GM10248 (cell line): ENCODE data around the gene COL4A1.

Experiments
- CTCF ChIA-PET: fragments of 300-600 bp; sonication (Branson Sonifier 250); formaldehyde crosslinking; extraction: SDS; loops from one replicate; lab custom pipeline; 2021; ENCODE audit warnings: antibody characterized with exemption; lab: Yijun Ruan, JAX
- POLR2A ChIA-PET: fragments of 350-650 bp; sonication (Branson Sonifier 250); formaldehyde crosslinking; extraction: SDS; loops from one replicate; lab custom pipeline; 2020; ENCODE audit warnings: antibody characterized with exemption; lab: Yijun Ruan, JAX
- DNase-seq: peaks from one replicate; pipeline ENCODE4 v3.0.0; 2012; ENCODE audit errors: extremely low spot score
- TF ChIP-seq, protein P1 (sequence below): IDR thresholded peaks from 2 replicates; pipeline ENCODE4 v1.5.1; 2012; ENCODE audit warnings: mild to moderate bottlenecking, low read depth; ENCODE audit errors: extremely low read depth, missing control alignments, control extremely low read depth

COL4A1 gene

DNA sequence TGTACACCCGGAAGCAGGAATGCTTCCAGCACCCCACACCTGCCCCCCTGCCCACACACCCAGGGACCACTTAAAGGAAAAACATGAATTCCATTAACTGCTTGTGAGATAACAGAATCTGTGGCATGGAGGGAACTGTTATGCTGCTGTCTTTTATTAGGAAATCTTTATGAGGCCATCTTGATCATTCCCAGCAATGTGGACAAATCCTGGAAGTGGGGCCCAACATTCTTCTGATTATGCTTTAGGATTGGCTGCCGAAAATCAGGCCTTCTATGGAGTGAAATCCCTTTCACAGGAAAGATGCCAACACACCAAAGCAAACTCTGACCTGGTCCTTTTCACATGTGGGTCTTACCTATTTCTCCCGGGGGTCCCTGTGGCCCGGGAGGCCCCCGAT, 114.5 kb downstream of the COL4A1 start:
- ChIA-PET POLR2A (no interaction called here), CTCF (no interaction called here)
- no peak for DNase-seq
- TF ChIP-seq, protein P1, sequence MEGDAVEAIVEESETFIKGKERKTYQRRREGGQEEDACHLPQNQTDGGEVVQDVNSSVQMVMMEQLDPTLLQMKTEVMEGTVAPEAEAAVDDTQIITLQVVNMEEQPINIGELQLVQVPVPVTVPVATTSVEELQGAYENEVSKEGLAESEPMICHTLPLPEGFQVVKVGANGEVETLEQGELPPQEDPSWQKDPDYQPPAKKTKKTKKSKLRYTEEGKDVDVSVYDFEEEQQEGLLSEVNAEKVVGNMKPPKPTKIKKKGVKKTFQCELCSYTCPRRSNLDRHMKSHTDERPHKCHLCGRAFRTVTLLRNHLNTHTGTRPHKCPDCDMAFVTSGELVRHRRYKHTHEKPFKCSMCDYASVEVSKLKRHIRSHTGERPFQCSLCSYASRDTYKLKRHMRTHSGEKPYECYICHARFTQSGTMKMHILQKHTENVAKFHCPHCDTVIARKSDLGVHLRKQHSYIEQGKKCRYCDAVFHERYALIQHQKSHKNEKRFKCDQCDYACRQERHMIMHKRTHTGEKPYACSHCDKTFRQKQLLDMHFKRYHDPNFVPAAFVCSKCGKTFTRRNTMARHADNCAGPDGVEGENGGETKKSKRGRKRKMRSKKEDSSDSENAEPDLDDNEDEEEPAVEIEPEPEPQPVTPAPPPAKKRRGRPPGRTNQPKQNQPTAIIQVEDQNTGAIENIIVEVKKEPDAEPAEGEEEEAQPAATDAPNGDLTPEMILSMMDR = no peak

DNA sequence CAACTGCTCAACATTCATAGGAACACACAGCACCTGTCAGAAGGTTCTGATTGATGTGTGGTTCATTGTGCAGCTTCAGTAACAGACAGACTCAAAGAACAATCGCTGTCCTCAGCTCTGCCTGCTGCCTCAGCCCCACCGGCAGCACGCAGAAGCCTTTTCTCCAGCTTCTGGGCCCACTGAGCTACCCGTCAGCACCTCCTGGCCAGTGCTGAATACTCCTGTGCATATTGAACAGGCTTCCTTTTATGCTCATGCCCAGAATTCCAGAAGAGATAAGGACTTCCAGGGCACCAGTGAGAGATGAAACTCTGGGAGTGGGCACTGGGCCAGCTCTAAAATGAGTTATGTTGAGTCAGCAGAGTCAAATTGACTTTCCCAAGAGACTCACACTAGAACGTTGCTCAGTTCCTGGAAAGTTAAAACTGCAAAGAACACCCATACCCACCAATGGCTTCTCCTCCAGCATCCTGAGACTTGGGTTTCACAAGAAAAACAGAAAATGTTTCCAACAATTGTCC, 119.3 kb downstream of the COL4A1 start:
- CTCF ChIA-PET = no interaction called here
- POLR2A ChIA-PET = no interaction called here

DNA sequence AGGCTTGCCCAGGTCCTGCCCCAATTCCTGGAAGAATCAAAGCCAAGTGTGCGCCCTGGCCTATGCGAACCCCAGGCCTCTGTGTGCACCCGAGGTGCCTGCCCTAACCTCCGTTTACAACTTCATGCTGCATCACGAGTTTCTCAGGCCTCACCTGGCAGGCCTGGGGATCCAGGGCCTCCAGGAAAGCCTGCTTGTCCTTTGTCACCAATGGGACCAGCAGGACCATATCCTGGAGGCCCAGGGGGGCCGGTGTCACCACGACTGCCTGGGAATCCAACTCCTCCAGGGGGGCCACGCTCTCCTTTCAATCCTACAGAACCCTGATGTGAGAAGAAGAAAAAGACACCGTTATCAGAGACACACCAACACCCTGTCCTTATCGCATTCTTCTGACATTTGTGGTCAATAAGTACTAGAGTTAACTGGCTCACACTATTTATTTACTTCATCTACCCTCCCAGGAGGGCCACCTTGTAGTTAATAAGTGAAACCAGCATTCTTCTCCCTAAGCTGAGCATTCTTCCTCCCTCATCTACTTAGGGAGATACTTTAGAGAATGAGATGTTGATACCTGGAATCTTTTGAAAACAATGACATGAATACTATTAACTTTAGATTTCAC, 120.6 kb downstream of the COL4A1 start:
- POLR2A ChIA-PET = no interaction called here
- CTCF ChIA-PET = no interaction called here
- TF ChIP-seq, protein P1 = no peak
- no peak for DNase-seq

More for the DNA sequence above, 119.3 kb downstream of the COL4A1 start:
- DNase-seq = no peak
- TF ChIP-seq, protein P1 = no peak

DNA sequence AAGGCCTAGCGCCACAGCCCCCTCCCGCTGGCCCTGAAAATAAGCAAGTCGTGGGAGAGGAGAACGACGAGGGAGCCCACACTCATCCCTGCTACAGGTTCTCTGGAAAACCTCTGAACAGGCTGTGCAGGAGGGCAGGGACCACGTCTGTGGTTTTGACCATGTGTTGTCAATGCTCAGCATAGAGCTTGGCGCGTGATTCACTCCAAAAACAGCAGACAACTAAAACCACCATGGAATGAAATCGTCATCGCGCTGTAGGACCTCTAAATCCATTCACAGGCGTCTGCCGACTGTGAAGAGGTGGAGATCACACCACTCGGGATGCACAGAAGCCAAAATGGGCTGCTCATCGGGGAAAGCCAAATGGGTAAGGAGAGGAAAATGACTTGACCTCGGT, 121.3 kb downstream of the COL4A1 start:
- ChIA-PET CTCF (interaction anchor here (0.9 kb wide), 1 partner anchor 8 kb away, joined by 3 read pairs; no protein-coding TSS in a partner anchor), POLR2A (no interaction called here)
- TF ChIP-seq, protein P1 = no peak
- no peak for DNase-seq

DNA sequence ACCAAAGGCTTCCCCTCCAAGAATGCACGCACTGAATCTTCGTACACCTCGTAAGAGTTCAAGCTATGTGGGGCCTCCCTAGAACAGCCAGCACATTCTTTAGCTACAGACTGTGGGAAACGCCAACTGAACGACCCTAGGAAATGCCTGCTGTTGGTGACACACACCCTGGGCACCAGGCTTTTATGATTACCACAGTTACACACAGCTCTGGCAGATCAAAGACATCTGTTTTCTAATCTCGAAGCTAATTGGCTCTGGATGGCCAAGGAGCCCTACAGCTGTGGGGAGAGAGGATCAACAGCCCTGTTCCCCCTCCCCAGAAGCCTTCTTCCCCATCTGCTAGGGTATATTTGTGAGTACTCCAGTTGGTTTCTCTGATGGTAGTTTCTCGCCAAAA, 123.0 kb downstream of the COL4A1 start:
- TF ChIP-seq, protein P1 = no peak
- no peak for DNase-seq
- ChIA-PET POLR2A (no interaction called here), CTCF (interaction anchor here (1.1 to 1.6 kb wide), 2 partner anchors 35 to 148 kb away, joined by 3 to 4 read pairs; no protein-coding TSS in a partner anchor)

DNA sequence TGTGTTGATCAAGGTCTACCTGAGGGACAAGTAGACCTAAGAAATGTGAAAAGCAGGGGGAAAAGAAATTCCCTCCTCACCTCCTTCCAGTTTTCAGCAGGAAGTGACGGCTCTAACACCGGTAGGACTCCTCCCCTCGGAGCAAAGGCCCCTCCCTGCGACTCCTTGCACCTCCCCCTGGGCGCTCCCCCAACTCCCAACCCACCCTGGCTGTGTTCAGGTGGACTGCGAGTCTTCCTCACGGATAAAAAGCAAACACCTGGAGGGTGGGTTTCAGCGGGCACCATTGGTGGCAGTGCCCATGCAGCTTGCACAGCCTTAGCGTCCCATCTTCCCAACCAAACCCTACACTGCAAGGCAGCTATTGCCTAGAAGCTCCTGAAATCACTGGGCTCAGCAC, 124.5 kb downstream of the COL4A1 start:
- ChIA-PET CTCF (no interaction called here), POLR2A (no interaction called here)
- no peak for DNase-seq
- TF ChIP-seq, protein P1 = no peak
